ENCODE results near the gene SKI. TPM values are rescaled to one million over a fixed set of nuclear protein-coding genes. Genes with fewer than 3 reads are reported as not detected.
A peak's percentile ranks its signal among the peaks of the same experiment; 100 is the strongest.
"Not testable (repeated sequence)": the region's sequence is repeated elsewhere in the genome, so short reads cannot be mapped to it uniquely, and the experiment has no call there.

The SKI gene
- total RNA-seq, 2 experiments from 2014 or later: 41.2 to 41.4 TPM

DNA sequence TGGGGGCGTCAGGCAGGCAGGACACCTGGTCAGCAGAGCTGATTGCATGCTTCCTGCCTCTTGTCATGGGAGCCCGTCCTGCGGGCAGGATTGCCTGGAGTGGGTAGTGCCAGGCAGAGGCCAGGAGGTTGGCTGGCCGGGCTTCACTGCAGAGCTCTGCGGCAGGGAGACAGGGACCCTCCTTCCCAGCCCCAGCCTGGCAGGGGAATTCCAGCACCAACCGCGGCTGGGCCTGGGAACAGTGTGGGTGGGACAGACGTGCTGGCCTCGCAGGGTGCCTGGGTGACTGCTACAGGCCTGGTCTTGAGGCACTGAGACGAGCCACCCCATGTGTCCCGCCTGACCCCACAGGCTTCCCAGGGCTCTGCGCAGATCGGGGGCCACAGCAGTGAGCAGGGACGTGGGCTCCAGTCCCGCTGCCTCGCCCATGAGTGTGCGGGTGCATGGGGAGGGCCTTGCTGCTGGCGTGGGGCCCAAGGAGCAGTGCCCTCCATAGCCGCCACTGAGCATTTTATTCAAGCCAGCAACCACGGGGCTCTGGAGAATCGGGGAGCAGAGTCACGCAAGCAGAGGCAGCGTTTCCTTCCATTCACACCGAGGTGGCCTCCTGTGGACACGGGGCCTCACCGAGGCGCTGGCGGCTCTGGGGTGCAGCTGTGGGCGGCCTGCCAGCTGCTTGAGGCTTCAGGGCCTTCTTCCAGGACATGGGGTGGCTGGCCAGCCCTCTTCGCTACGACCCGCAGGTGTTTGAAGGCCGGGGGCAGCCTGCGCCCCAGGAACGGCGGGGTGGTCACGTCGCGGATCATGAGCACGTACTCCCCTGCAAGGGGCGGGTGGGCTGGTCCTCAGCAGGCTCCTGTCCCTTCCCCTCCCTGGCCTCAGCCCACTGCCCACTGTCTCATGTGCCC lies 92.9 kb downstream of the SKI start:
- H3K36me3 Mint-ChIP-seq (ENCODE audit: low read depth): no peaks in the 10 kb centered on the region
- H3K4me1 Mint-ChIP-seq (ENCODE audit: low read depth): peaks cover 6% of the 10 kb centered on the region
- no peak for DNase-seq
- no peaks in the 10 kb centered on the region for H3K27me3 Mint-ChIP-seq (ENCODE audit: low read depth)
- H3K27ac Mint-ChIP-seq: no peak overlapping the region
- no peaks in the 10 kb centered on the region for H3K9me3 Mint-ChIP-seq (ENCODE audit: insufficient read depth)
- H3K4me3 Mint-ChIP-seq: no peak overlapping the region
- ChIA-PET POLR2A (no interaction called here), CTCF (no interaction called here)
- ATAC-seq: no peak

DNA sequence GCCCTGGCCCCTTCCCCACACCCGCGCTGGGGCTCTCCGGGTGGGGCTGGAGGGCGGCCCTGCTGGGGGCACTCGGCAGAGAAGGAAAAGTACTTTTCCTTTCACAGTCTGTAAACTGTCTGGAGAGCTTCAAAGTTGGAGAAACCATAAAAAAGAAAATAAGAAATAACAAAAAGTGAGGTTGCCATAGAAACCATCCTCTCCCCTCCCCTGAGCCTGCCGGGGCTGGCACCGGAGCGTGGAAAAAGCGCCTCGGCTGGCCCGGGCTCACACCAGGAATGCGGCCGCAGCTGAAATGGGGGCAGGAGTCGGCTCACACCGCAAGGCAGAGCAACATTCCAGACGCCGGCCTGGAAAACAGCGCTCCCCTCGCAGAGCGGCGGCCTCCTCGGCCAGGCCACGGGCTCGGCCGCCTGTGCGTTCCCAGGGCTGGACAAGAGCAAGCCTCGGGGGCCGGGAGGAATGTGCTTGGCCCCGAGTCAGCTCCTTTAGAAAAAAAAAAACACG lies 94.0 kb downstream of the SKI start:
- no peak overlapping the region for H3K27ac Mint-ChIP-seq
- ChIA-PET POLR2A (no interaction called here), CTCF (no interaction called here)
- peaks cover 6% of the 10 kb centered on the region for H3K4me1 Mint-ChIP-seq (ENCODE audit: low read depth)
- H3K4me3 Mint-ChIP-seq: no peak overlapping the region
- H3K27me3 Mint-ChIP-seq (ENCODE audit: low read depth): no peaks in the 10 kb centered on the region
- ATAC-seq (no peak), DNase-seq (no peak)
- H3K9me3 Mint-ChIP-seq (ENCODE audit: insufficient read depth): no peaks in the 10 kb centered on the region
- no peaks in the 10 kb centered on the region for H3K36me3 Mint-ChIP-seq (ENCODE audit: low read depth)

DNA sequence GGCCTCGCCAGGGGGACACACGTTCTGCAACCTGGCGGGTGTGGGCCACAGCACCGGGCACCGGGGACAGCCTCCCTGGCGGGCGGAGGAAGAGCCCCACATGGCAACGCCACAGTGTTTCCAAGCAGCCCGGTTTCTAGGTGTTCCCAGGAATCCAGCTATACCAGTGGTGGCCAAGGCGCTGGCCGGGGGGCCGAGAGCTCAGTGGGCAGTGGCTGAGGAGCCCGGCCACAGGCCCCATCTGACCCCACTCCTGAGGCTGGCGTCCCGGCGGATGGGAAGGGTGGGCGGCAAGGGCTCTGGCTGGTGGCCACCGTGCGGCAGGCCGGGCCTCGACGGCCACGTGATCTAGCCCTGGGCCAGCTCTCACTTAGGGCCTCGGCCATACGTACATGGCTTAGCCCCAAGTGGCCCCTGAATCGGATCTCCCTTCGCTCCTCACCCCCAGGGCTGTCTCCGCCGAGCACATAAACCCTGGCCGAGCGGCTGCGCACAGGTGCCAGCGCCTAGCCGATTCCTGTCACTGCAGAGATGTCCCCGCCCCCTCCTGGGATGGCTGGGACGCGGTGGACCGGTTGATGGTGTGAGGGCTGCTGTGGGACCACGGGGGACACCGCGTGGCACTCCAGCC lies 94.6 kb downstream of the SKI start:
- no peak for DNase-seq
- POLR2A ChIA-PET: no interaction called here
- Mint-ChIP-seq H3K27ac (no peak overlapping the region), H3K4me3 (no peak overlapping the region), H3K4me1 (ENCODE audit: low read depth) (peaks cover 6% of the 10 kb centered on the region), H3K36me3 (ENCODE audit: low read depth) (no peaks in the 10 kb centered on the region), H3K9me3 (ENCODE audit: insufficient read depth) (no peaks in the 10 kb centered on the region), H3K27me3 (ENCODE audit: low read depth) (no peaks in the 10 kb centered on the region)
- CTCF ChIA-PET: no interaction called here
- no peak for ATAC-seq

DNA sequence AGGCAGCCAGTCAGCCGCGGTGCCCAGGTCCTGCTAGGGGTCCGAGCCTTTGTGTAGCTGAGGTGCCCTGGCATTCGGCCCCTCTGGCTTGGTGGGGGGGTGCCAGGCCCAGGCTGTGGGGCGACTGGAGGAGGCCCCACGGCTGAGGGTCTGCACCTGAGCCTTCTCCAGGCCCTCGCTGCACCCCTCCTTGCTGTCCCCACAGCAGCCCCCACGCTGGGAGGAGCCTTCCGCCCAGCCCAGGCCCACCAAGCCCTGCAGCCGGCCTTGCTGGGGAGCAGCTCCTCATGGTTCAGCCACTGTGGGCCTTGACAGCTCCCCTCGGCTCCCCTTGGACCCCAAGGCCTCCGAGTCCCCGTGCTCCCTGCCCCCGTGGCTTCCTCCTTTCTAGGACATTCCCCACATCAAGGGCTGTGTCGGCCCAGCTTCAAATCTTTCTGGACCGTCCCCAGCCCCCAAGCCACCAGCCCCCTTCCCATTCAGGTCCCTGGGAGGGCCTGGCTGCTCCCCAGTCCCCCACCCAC lies 95.4 kb downstream of the SKI start:
- Mint-ChIP-seq H3K4me1 (ENCODE audit: low read depth) (peaks cover 6% of the 10 kb centered on the region), H3K27ac (no peak overlapping the region), H3K9me3 (ENCODE audit: insufficient read depth) (no peaks in the 10 kb centered on the region), H3K36me3 (ENCODE audit: low read depth) (no peaks in the 10 kb centered on the region), H3K4me3 (no peak overlapping the region), H3K27me3 (ENCODE audit: low read depth) (no peaks in the 10 kb centered on the region)
- CTCF ChIA-PET: no interaction called here
- DNase-seq (no peak), ATAC-seq (no peak)
- POLR2A ChIA-PET: no interaction called here

DNA sequence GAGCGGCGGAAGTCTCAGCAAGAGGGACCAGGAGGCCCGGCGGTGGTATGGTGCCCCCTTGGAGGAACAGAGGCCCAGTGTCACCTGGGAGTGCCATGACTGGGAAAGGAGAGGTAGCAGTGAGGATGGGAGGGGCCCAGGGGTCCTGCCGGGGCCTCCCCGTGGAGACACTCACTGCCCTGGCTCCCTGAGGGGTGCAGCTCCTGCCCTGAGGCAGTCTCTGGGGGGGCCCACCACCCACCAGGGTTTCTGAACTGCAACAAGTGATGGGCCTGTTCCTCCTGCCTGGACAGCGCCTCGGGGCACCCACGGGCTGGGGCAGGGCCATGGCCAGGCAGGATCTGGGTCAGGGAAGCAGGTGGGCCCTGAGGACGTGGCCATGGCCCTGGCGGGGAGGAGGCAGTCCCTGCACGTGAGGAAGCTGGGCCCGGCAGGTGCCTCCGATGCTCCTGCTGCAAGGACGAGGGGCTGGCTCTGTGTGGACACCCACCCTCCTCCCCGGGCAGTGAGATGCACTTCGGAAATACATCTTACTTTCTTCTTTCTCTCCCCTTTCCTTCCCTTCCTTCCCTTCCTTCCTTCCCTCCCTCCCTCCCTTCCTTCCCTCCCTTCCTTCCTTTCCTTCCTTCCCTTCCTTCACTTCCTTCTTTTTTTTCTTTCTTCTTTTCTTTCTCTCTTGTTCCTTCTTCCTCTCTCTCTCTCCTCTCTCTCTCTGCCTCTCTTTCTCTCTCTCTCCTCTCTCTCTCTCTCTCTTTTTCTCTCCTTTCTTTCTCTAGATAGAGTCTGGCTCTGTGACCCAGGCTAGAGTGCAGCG lies 96.6 kb downstream of the SKI start:
- DNase-seq (no peak), ATAC-seq (no peak)
- Mint-ChIP-seq H3K36me3 (ENCODE audit: low read depth) (no peaks in the 10 kb centered on the region), H3K4me1 (ENCODE audit: low read depth) (no peaks in the 10 kb centered on the region), H3K27ac (no peak overlapping the region), H3K27me3 (ENCODE audit: low read depth) (no peaks in the 10 kb centered on the region), H3K9me3 (ENCODE audit: insufficient read depth) (no peaks in the 10 kb centered on the region), H3K4me3 (no peak overlapping the region)
- POLR2A ChIA-PET: no interaction called here
- CTCF ChIA-PET: no interaction called here

DNA sequence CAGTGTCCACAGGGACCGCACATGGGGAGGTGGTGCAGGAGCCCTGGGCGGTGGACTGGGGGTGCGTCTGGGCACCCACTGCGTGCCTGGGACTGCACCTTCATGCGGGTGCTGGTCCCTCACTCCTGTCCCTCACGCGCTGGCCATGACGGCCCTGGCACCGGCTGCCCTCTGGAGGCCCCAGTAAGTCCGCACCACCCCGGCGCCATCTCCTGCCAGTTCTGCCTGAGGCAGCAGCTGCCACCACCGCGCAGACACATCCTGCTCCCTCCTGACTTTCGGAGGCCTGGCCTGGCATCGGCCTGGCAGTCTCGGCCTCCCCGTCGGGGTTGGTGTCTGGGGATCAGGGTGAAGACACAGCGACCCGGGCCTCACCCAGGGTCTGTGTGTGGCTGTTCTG lies 98.4 kb downstream of the SKI start:
- ChIA-PET POLR2A (no interaction called here), CTCF (no interaction called here)
- ATAC-seq (no peak), DNase-seq (no peak)
- no peaks in the 10 kb centered on the region for H3K36me3 Mint-ChIP-seq (ENCODE audit: low read depth)
- no peaks in the 10 kb centered on the region for H3K9me3 Mint-ChIP-seq (ENCODE audit: insufficient read depth)
- H3K4me1 Mint-ChIP-seq (ENCODE audit: low read depth): no peaks in the 10 kb centered on the region
- no peak overlapping the region for H3K4me3 Mint-ChIP-seq
- no peaks in the 10 kb centered on the region for H3K27me3 Mint-ChIP-seq (ENCODE audit: low read depth)
- no peak overlapping the region for H3K27ac Mint-ChIP-seq

DNA sequence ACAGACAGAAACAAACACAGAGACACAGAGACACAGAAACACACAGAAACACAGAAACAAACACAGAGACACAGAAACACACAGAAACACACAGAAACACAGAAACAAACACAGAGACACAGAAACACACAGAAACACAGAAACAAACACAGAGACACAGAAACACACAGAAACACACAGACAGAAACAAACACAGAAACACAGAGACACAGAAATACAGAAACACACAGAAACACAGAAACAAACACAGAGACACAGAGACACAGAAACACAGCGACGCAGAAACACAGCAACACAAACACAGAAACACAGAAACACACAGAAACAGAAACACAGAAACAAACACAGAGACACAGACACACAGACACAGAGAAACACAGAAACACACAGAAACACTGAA lies 99.0 kb downstream of the SKI start:
- DNase-seq; CTCF ChIA-PET; H3K4me1 Mint-ChIP-seq (ENCODE audit: low read depth); H3K4me3 Mint-ChIP-seq; POLR2A ChIA-PET; ATAC-seq; H3K9me3 Mint-ChIP-seq (ENCODE audit: insufficient read depth); H3K36me3 Mint-ChIP-seq (ENCODE audit: low read depth); H3K27me3 Mint-ChIP-seq (ENCODE audit: low read depth): not testable (repeated sequence)
- H3K27ac Mint-ChIP-seq: peak overlapping the region; percentile 15

DNA sequence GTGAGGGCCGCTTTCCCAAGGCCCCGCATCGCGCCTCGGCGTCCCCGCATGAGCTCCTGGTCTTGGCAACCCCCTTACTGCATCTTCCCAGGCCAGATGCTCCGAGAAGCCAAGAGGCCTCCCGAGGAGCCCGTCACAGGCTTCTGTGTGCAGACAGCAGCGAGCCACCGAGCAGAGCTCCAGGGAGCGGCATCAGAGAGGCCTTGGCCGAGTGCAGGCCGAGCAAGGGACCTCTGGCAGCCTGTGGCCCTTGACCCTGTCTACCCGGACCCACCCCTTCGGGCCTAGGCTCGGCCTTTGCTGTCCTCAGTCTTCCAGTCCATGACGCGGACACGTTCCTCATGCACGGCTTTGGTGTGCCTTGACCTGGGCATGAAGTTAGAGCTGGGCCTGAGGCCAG lies 99.7 kb downstream of the SKI start:
- no peak for DNase-seq
- Mint-ChIP-seq H3K27ac (no peak overlapping the region), H3K4me1 (ENCODE audit: low read depth) (no peaks in the 10 kb centered on the region), H3K36me3 (ENCODE audit: low read depth) (no peaks in the 10 kb centered on the region), H3K4me3 (no peak overlapping the region), H3K27me3 (ENCODE audit: low read depth) (no peaks in the 10 kb centered on the region), H3K9me3 (ENCODE audit: insufficient read depth) (no peaks in the 10 kb centered on the region)
- ChIA-PET POLR2A (no interaction called here), CTCF (no interaction called here)
- no peak for ATAC-seq

DNA sequence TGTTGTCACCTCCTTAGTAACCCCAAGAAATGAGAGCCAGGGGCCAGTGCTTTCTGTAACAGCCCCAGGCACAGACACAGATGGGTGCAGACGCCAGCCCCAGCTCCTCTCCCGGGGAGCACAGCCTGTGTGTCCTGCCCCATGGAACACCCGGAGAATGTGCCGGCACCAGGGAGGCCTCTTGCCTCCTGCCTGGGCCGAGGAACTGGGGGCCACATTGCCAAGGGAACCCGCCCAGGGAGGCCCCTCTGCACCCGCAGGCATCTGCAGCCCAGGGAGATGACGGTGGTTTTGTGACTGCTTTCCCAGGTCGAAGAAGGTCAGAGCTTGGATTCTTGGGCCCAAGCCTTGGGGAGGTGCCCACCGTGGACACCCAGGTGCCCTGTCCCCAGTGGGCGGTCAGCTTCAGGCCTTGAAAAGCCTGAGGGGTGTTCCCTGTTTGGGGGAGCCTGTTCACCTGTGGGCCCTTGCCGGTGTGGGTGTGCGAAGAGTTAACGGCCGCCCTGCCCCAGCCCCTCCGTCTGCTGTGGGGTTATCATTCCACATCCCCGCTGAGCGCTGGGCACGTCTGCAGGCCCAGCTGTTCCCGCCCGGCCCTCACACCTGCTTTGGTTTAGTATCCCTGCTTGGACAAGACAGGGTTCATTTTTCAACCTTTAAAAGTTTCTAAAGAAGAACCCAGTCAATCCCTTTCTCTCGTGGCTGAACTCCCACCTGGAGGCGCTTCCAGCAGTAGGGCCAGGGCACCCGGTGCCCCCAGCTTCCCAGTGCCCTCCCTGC lies 100.7 kb downstream of the SKI start:
- no peak for DNase-seq
- H3K9me3 Mint-ChIP-seq (ENCODE audit: insufficient read depth): no peaks in the 10 kb centered on the region
- H3K36me3 Mint-ChIP-seq (ENCODE audit: low read depth): no peaks in the 10 kb centered on the region
- no peak for ATAC-seq
- H3K27me3 Mint-ChIP-seq (ENCODE audit: low read depth): no peaks in the 10 kb centered on the region
- ChIA-PET CTCF (no interaction called here), POLR2A (no interaction called here)
- H3K4me3 Mint-ChIP-seq: no peak overlapping the region
- no peaks in the 10 kb centered on the region for H3K4me1 Mint-ChIP-seq (ENCODE audit: low read depth)
- no peak overlapping the region for H3K27ac Mint-ChIP-seq

DNA sequence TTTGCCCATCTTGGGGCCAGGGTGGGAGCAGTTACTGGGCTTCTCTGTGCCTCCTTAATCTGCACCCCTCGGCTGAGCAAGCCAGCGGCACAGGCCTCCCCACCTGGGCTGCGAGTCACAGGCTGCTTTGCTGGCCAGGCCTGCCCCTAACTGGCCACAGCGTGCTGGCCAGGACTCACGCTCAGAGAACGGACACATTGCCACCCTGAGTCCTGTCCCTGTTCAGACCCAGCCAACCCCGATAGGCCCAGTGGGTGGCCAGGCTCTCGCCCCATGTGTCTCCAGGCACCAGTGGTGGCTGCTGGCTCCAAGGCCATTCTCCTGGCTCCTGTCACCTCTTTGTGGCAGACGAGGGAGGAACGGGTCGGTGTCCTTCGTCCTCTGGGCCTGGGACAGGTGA lies 101.9 kb downstream of the SKI start:
- DNase-seq: no peak
- ChIA-PET POLR2A (no interaction called here), CTCF (no interaction called here)
- H3K27ac Mint-ChIP-seq: no peak overlapping the region
- H3K27me3 Mint-ChIP-seq (ENCODE audit: low read depth): no peaks in the 10 kb centered on the region
- no peak overlapping the region for H3K4me3 Mint-ChIP-seq
- no peak for ATAC-seq
- no peaks in the 10 kb centered on the region for H3K9me3 Mint-ChIP-seq (ENCODE audit: insufficient read depth)
- H3K36me3 Mint-ChIP-seq (ENCODE audit: low read depth): no peaks in the 10 kb centered on the region
- no peaks in the 10 kb centered on the region for H3K4me1 Mint-ChIP-seq (ENCODE audit: low read depth)

DNA sequence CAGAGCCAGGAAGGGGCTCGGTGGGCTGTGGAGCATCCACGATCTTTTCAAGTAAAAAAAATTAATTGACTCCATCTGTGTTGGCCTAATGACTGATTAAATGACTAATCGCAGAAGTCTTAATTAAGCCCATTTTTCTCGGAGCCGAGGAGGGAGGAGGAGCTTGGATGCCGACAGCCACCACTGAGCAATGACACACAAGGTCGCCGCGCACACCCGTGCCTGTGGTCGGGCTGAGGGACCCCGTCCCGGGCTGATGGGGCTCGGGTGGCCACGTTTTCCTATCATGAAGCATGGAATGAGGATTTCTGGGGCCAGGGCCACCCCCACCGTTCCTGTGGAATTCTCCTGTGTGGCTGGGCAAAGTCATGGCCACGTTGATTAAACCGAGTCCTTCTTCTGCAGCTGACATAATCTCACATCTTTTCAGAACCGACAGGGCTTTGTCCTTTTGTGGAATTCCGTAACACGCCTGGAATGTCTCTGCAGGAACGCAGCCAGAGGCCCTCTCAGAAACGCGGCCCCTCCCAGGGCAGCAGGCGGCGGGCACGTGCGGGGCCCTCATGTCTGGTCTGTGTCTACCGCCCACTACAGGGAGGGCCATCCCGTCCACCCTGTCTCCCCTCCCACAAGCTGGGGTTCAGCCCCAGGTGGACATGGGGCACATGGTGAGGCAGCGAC lies 102.5 kb downstream of the SKI start:
- POLR2A ChIA-PET: interaction anchor here (0.8 kb wide), 1 partner anchor 11 kb away, joined by 4 read pairs; no protein-coding TSS in a partner anchor
- Mint-ChIP-seq H3K4me1 (ENCODE audit: low read depth) (no peaks in the 10 kb centered on the region), H3K27ac (no peak overlapping the region), H3K36me3 (ENCODE audit: low read depth) (no peaks in the 10 kb centered on the region), H3K27me3 (ENCODE audit: low read depth) (no peaks in the 10 kb centered on the region), H3K9me3 (ENCODE audit: insufficient read depth) (no peaks in the 10 kb centered on the region), H3K4me3 (no peak overlapping the region)
- no peak for DNase-seq
- CTCF ChIA-PET: no interaction called here
- no peak for ATAC-seq
